ENCODE data around the gene GVQW3.

The GVQW3 gene

GRCh38 chr11:76453248-76453647 lies 72.1 kb downstream of the GVQW3 start:
- DNase-seq (ENCODE audit: low read depth), result no peak
- TF ChIP-seq CTCF (IDR thresholded peaks at IDR 0.05; ENCODE audit: low read length, missing control alignments), result no peak
- no peak overlapping the region for H3K4me3 ChIP-seq (replicated peaks; ENCODE audit: low read depth, low read length)

DNA sequence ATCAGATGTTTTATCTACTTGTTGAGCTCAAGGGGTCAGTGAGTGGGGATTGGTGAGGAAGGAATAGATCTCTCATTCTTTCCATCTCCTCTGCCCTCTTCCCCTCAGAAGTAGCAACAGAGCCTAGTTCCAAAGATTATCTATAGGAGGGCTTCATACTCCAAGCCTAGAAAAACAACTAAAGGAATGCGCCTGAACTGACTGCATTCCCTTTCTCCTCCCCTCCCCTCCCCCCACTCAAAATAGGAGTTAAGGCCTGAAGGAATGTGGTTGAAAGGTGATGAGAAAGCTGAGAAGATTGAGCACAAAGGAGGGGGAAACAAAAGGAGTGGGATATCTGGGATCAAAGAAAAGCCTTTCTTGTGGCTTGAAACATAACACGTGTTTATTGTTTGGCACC lies 74.2 kb downstream of the GVQW3 start:
- TF ChIP-seq CTCF (IDR thresholded peaks at IDR 0.05; ENCODE audit: low read length, missing control alignments), result no peak
- peak; percentile 15 for DNase-seq (ENCODE audit: low read depth)
- no peak overlapping the region for H3K4me3 ChIP-seq (replicated peaks; ENCODE audit: low read depth, low read length)

GRCh38 chr11:76455931-76456330 lies 74.8 kb downstream of the GVQW3 start:
- no peak for TF ChIP-seq CTCF (IDR thresholded peaks at IDR 0.05; ENCODE audit: low read length, missing control alignments)
- no peak overlapping the region for H3K4me3 ChIP-seq (replicated peaks; ENCODE audit: low read depth, low read length)
- no peak for DNase-seq (ENCODE audit: low read depth)

DNA sequence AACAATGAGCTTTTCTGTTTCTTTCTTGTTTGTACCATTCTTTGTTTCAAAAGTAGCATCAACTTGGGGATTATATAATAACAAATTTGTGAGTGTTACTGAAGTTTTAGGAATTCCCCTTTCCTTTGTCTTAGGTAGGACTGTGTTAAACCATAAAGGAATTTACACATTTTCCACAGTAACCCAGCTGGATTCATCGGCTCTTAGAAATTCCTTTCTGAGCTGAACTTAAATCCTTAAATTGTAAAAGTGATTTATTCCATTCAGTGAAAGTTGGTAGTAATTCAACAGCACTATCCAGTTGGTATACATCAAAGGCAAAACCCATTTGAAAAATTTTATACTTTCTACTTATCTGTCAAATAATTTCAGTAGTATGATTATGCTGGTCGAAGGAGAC lies 75.4 kb downstream of the GVQW3 start:
- no peak for DNase-seq (ENCODE audit: low read depth)
- H3K4me3 ChIP-seq (replicated peaks; ENCODE audit: low read depth, low read length), result no peak overlapping the region
- no peak for TF ChIP-seq CTCF (IDR thresholded peaks at IDR 0.05; ENCODE audit: low read length, missing control alignments)

Measured in fibroblast of pulmonary artery (primary cell).